Measurements from ENCODE around the gene RHOA.
"Not testable (repeated sequence)": the region's sequence is repeated elsewhere in the genome, so short reads cannot be mapped to it uniquely, and the experiment has no call there.

The RHOA gene

GRCh38 chr3:49410846-49411534, 786 bp downstream of the RHOA start:
- no peak for DNase-seq

GRCh38 chr3:49410066-49410845, 1.5 kb downstream of the RHOA start:
- DNase-seq: no peak

- DNase-seq: no peak
Measured at GRCh38 chr3:49406571-49407565, 4.9 kb downstream of the RHOA start.

GRCh38 chr3:49405570-49405969, 6.2 kb downstream of the RHOA start:
- DNase-seq: not testable (repeated sequence)

GRCh38 chr3:49403891-49404290, 7.9 kb downstream of the RHOA start:
- no peak for DNase-seq

- no peak for DNase-seq
Measured at GRCh38 chr3:49401766-49402165, 10.0 kb downstream of the RHOA start.

GRCh38 chr3:49399461-49399860, 12.3 kb downstream of the RHOA start:
- no peak for DNase-seq

- peak in 1 of 2 experiments; percentile 25 for DNase-seq
Measured at GRCh38 chr3:49397470-49397869, 14.3 kb downstream of the RHOA start.

- DNase-seq: not testable (repeated sequence)
Measured at GRCh38 chr3:49391310-49391709, 20.5 kb downstream of the RHOA start.

GRCh38 chr3:49389297-49389696, 22.5 kb downstream of the RHOA start:
- DNase-seq: no peak

GRCh38 chr3:49388289-49388820, 23.4 kb downstream of the RHOA start:
- no peak for DNase-seq

GRCh38 chr3:49387721-49388120, 24.1 kb downstream of the RHOA start:
- no peak for DNase-seq

GRCh38 chr3:49386056-49386756, 25.6 kb downstream of the RHOA start:
- DNase-seq: peak; percentile 76 to 78

- no peak for DNase-seq
Measured at GRCh38 chr3:49385617-49386016, 26.2 kb downstream of the RHOA start.

- no peak for DNase-seq
Measured at GRCh38 chr3:49383387-49383786, 28.4 kb downstream of the RHOA start.

GRCh38 chr3:49378249-49378895, 33.4 kb downstream of the RHOA start:
- no peak for DNase-seq

- DNase-seq: peak; percentile 15 to 39
Measured at GRCh38 chr3:49377483-49377882, 34.3 kb downstream of the RHOA start.

GRCh38 chr3:49371946-49372345, 39.8 kb downstream of the RHOA start:
- no peak for DNase-seq

- no peak for DNase-seq
Measured at GRCh38 chr3:49370585-49371290, 41.0 kb downstream of the RHOA start.

- no peak for DNase-seq
Measured at GRCh38 chr3:49362561-49362960, 49.2 kb downstream of the RHOA start.

- no peak for DNase-seq
Measured at GRCh38 chr3:49359623-49360022, 52.2 kb downstream of the RHOA start.
